Measurements from ENCODE around the gene ZNF488.

ZNF488 gene

GRCh38 chr10:47410862-47411261 lies 26.8 kb upstream of the ZNF488 start:
- no peak for TF ChIP-seq TAF1 (IDR thresholded peaks at IDR 0.05; ENCODE audit: borderline replicate concordance, insufficient read depth, low read length)
- TF ChIP-seq POLR2AphosphoS5 (IDR thresholded peaks at IDR 0.05; ENCODE audit: low read depth, low read length) = no peak
- TF ChIP-seq REST (IDR thresholded peaks at IDR 0.05; ENCODE audit: insufficient read depth in 1 of 2, low read depth in 2 of 2, low read length in 2 of 2) = no peak
- TF ChIP-seq FOXP2 (optimal IDR thresholded peaks at IDR 0.05; ENCODE audit: borderline replicate concordance, extremely low read depth, extremely low read length, insufficient read depth) = no peak

- TF ChIP-seq SIN3A (IDR thresholded peaks at IDR 0.05; ENCODE audit: borderline replicate concordance, insufficient read depth, low read length) (no peak), TAF1 (IDR thresholded peaks at IDR 0.05; ENCODE audit: borderline replicate concordance, insufficient read depth, low read length) (no peak)
These were observed 26.2 kb upstream of the ZNF488 start for GRCh38 chr10:47410271-47410670.

GRCh38 chr10:47409866-47410256 lies 25.8 kb upstream of the ZNF488 start:
- TF ChIP-seq SIN3A (IDR thresholded peaks at IDR 0.05; ENCODE audit: borderline replicate concordance, insufficient read depth, low read length) (no peak), REST (IDR thresholded peaks at IDR 0.05; ENCODE audit: insufficient read depth in 1 of 2, low read depth in 2 of 2, low read length in 2 of 2) (no peak), TAF1 (IDR thresholded peaks at IDR 0.05; ENCODE audit: borderline replicate concordance, insufficient read depth, low read length) (no peak), FOXP2 (optimal IDR thresholded peaks at IDR 0.05; ENCODE audit: borderline replicate concordance, extremely low read depth, extremely low read length, insufficient read depth) (no peak), POLR2AphosphoS5 (IDR thresholded peaks at IDR 0.05; ENCODE audit: low read depth, low read length) (no peak)

- no peak for TF ChIP-seq TAF1 (IDR thresholded peaks at IDR 0.05; ENCODE audit: borderline replicate concordance, insufficient read depth, low read length)
These were observed 25.2 kb upstream of the ZNF488 start for GRCh38 chr10:47409171-47409865.

- TF ChIP-seq TAF1 (IDR thresholded peaks at IDR 0.05; ENCODE audit: borderline replicate concordance, insufficient read depth, low read length) = no peak
- TF ChIP-seq SIN3A (IDR thresholded peaks at IDR 0.05; ENCODE audit: borderline replicate concordance, insufficient read depth, low read length) = no peak
- no peak for TF ChIP-seq REST (IDR thresholded peaks at IDR 0.05; ENCODE audit: insufficient read depth in 1 of 2, low read depth in 2 of 2, low read length in 2 of 2)
- no peak for TF ChIP-seq FOXP2 (optimal IDR thresholded peaks at IDR 0.05; ENCODE audit: borderline replicate concordance, extremely low read depth, extremely low read length, insufficient read depth)
- no peak for TF ChIP-seq POLR2AphosphoS5 (IDR thresholded peaks at IDR 0.05; ENCODE audit: low read depth, low read length)
These were observed 24.5 kb upstream of the ZNF488 start for GRCh38 chr10:47408606-47409005.

- TF ChIP-seq REST (IDR thresholded peaks at IDR 0.05; ENCODE audit: insufficient read depth in 1 of 2, low read depth in 2 of 2, low read length in 2 of 2) (no peak), FOXP2 (optimal IDR thresholded peaks at IDR 0.05; ENCODE audit: borderline replicate concordance, extremely low read depth, extremely low read length, insufficient read depth) (no peak), POLR2AphosphoS5 (IDR thresholded peaks at IDR 0.05; ENCODE audit: low read depth, low read length) (no peak), SIN3A (IDR thresholded peaks at IDR 0.05; ENCODE audit: borderline replicate concordance, insufficient read depth, low read length) (no peak), TAF1 (IDR thresholded peaks at IDR 0.05; ENCODE audit: borderline replicate concordance, insufficient read depth, low read length) (no peak)
These were observed 23.0 kb upstream of the ZNF488 start for GRCh38 chr10:47406870-47407691.
